ENCODE measurements around the gene RNF225. TPM values are rescaled to one million over a fixed set of nuclear protein-coding genes. Genes with fewer than 3 reads are reported as not detected.
A peak's percentile ranks its signal among the peaks of the same experiment; 100 is the strongest.

RNF225 gene
- total and polyA plus RNA-seq, 10 of the 15 experiments (the other 5 are each of a cell fraction or from before 2014, with no cell fraction given): 0.27 to 0.28 TPM; not detected in 8

GRCh38 chr19:58392945-58393724 lies 2.3 kb upstream of the RNF225 start:
- H3K4me1 ChIP-seq (ENCODE audit: control insufficient read depth, insufficient read depth, low read length): no peaks in the 10 kb centered on the region; the same call in 1 of the 2 replicates
- ATAC-seq (no peak), DNase-seq (ENCODE audit: low read depth, low spot score) (no peak), FAIRE-seq (no peak)
- H3K4me2 ChIP-seq (ENCODE audit: control insufficient read depth, insufficient read depth): no peak overlapping the region
- BruUV-seq (replicated peaks): no TSS peak
- H3K9me3 ChIP-seq (replicated peaks; ENCODE audit: control insufficient read depth, insufficient read depth, low read length): no peaks in the 10 kb centered on the region
- intact Hi-C loops (cut with micrococcal nuclease; ENCODE audit: unreplicated experiment) (no loop called here), in situ Hi-C loops (cut with MboI) (no loop called here)
- H3K36me3 ChIP-seq (ENCODE audit: control insufficient read depth in 2 of 2, insufficient read depth in 2 of 2, low read length in 1 of 2): peaks cover 18 to 26% of the 10 kb centered on the region in 2 experiments
- TF ChIP-seq HDAC6 (IDR thresholded peaks at IDR 0.05; ENCODE audit: unreplicated experiment) (no peak), ATF2 (IDR thresholded peaks at IDR 0.05; ENCODE audit: low read length) (no peak), USF2 (IDR thresholded peaks at IDR 0.05; ENCODE audit: borderline replicate concordance, low read depth, low read length) (no peak), POLR2AphosphoS5 (IDR thresholded peaks at IDR 0.05; ENCODE audit: low read length) (peak; percentile 63), FOXM1 (IDR thresholded peaks at IDR 0.05; ENCODE audit: low read depth, low read length) (no peak), ASH2L (IDR thresholded peaks at IDR 0.05; ENCODE audit: borderline replicate concordance, low read depth) (no peak), ZNF274 (IDR thresholded peaks at IDR 0.05; ENCODE audit: insufficient read depth, insufficient read length) (no peak), POLR2A (IDR thresholded peaks at IDR 0.05; ENCODE audit: low read depth, low read length) (peak; percentile 58), SRF (IDR thresholded peaks at IDR 0.05; ENCODE audit: low read depth in 2 of 2, low read length in 2 of 2) (no peak), ETV6 (conservative IDR thresholded peaks at IDR 0.05 in 1 of 2, IDR thresholded peaks at IDR 0.05 in 1 of 2; ENCODE audit: borderline replicate concordance in 1 of 2, low read depth in 1 of 2) (no peak), E2F8 (IDR thresholded peaks at IDR 0.05; ENCODE audit: low read depth, partially characterized antibody) (no peak), MTA3 (IDR thresholded peaks at IDR 0.05; ENCODE audit: borderline replicate concordance, low read length) (no peak), CHD1 (IDR thresholded peaks at IDR 0.05; ENCODE audit: low read depth, low read length) (no peak)
- POLR2A ChIA-PET: no interaction called here
- RAD21 ChIA-PET (ENCODE audit: unreplicated experiment): no interaction called here
- no peak overlapping the region for H3K4me3 ChIP-seq
- 97% methylated on average over 24 of the region's 26 CpGs for WGBS (ENCODE audit: insufficient coverage, insufficient replicate concordance, low lambda C conversion rate, missing lambda C conversion rate)
- SMC1A ChIA-PET (ENCODE audit: uncharacterized antibody, unreplicated experiment): no interaction called here
- H3K79me2 ChIP-seq (ENCODE audit: control insufficient read depth, insufficient read depth, low read length): peaks cover 23% of the 10 kb centered on the region
- no peaks in the 10 kb centered on the region for H3K27me3 ChIP-seq (replicated peaks in 1 of 2; ENCODE audit: control insufficient read depth in 2 of 2, insufficient read depth in 2 of 2, low read length in 1 of 2)
- H2AFZ ChIP-seq (ENCODE audit: control insufficient read depth, low read depth, low read length): no peak overlapping the region
- H3K9ac ChIP-seq (ENCODE audit: control insufficient read depth, insufficient read depth, low read length): no peak overlapping the region
- H3K27ac ChIP-seq (ENCODE audit: control insufficient read depth, insufficient read depth): no peak overlapping the region
- CTCF ChIA-PET: no interaction called here
- peaks cover 6% of the 10 kb centered on the region for H4K20me1 ChIP-seq (ENCODE audit: control insufficient read depth, insufficient read depth)
